ENCODE results near the gene CYP2R1.
A peak's percentile ranks its signal among the peaks of the same experiment; 100 is the strongest.

DNA sequence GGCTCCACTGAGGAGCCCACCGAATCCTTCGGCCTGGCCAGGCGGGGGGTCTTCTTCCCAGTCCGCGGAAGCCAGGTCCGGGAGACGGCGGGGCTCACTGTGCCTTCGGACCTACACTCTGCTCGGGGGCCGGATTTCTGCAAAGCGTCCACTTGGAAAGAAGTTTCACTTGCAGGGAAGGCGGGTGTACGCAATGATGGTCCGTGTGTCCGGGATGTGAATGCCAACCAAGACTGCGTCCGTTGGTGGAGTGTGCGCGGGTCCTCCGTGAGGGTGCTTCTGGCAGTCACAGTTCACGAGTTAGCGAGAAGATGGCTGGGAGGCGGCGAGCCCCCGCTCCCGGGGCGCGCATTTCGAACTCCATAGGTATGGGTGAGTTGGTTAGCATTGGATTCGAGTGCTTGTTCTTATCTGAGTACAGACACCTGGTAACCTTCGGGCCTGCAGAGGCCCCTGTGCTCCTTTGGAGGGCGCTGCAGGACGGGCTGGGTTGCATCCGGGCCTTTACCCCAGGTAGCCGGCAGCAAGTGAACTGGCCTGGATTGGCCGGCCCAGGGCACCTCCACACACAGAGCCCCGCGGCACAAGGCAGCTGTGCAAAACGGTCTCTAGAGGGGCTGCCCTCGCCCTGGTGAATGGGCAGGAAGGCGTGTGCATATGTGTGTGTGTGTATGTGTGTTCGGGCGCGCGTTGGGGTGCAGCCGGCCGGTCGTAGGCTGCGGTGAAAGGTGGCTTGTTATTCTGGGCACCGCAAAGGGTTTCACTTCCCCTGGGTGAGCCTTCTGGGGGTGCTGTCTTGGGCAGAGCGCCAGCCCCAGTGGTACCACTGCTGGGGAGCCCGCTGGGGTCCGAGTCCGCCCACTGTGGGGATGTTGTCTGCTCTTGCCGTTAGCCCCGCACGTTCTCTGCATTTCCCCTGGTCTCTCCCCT, 13.3 kb upstream of the CYP2R1 start:
- TF ChIP-seq, protein P1, sequence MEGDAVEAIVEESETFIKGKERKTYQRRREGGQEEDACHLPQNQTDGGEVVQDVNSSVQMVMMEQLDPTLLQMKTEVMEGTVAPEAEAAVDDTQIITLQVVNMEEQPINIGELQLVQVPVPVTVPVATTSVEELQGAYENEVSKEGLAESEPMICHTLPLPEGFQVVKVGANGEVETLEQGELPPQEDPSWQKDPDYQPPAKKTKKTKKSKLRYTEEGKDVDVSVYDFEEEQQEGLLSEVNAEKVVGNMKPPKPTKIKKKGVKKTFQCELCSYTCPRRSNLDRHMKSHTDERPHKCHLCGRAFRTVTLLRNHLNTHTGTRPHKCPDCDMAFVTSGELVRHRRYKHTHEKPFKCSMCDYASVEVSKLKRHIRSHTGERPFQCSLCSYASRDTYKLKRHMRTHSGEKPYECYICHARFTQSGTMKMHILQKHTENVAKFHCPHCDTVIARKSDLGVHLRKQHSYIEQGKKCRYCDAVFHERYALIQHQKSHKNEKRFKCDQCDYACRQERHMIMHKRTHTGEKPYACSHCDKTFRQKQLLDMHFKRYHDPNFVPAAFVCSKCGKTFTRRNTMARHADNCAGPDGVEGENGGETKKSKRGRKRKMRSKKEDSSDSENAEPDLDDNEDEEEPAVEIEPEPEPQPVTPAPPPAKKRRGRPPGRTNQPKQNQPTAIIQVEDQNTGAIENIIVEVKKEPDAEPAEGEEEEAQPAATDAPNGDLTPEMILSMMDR (IDR thresholded peaks at IDR 0.05; ENCODE audit: poor library complexity): peak; percentile 18
- no peak for TF ChIP-seq EZH2phosphoT487 (IDR thresholded peaks at IDR 0.05; ENCODE audit: low read depth, severe bottlenecking, unreplicated experiment)
- no peak for TF ChIP-seq EZH2 (IDR thresholded peaks at IDR 0.05; ENCODE audit: borderline replicate concordance)
